GM12878 (cell line): ENCODE measurements around the gene WWP2. TPM values are rescaled to one million over a fixed set of nuclear protein-coding genes. Genes with fewer than 3 reads are reported as not detected.

Experiments
- ATAC-seq: fragments of 200-7000 bp; cut with Tn5 transposase; 3 replicates; pipeline ENCODE4 v1.9.1; 2020; ENCODE audit warnings: mild to moderate bottlenecking, moderate library complexity
- BruUV-seq: library from RNA; stranded (reverse); fragments of 400-500 nt; replicated peaks from 2 replicates; lab custom pipeline; 2021; lab: Mats Ljungman, UMichigan
- CTCF ChIA-PET: fragments of 300-600 bp; sonication (Branson Sonifier 250); formaldehyde crosslinking; extraction: SDS; loops from one replicate; lab custom pipeline; 2021; ENCODE audit warnings: inconsistent platforms; lab: Yijun Ruan, JAX
- POLR2A ChIA-PET: fragments of 350-600 bp; formaldehyde crosslinking; extraction: SDS; loops from one replicate; lab custom pipeline; 2021; ENCODE audit warnings: inconsistent platforms; lab: Charles Lee
- RAD21 ChIA-PET: fragments of 300-600 bp; sonication (Branson Sonifier 250); formaldehyde crosslinking; loops from one replicate; lab custom pipeline; 2023; ENCODE audit warnings: antibody characterized with exemption; ENCODE audit not compliant: unreplicated experiment; lab: Charles Lee
- SMC1A ChIA-PET: fragments of 300-600 bp; sonication (Branson Sonifier 250); formaldehyde crosslinking; loops from one replicate; lab custom pipeline; 2023; ENCODE audit not compliant: unreplicated experiment, uncharacterized antibody; lab: Charles Lee
- DNase-seq: peaks from one replicate; pipeline ENCODE4 v3.0.0-alpha.2; 2011; ENCODE audit warnings: low read depth, low spot score
- FAIRE-seq: peaks from 3 replicates; lab custom pipeline; 2011; peaks lifted over from hg19 to GRCh38; lab: Jason Lieb, UNC
- H2AFZ ChIP-seq: 2 replicates; pipeline ENCODE4 v1.6.0; 2011; ENCODE audit warnings: low read depth, low read length, control low read depth; ENCODE audit not compliant: control insufficient read depth
- H3K27ac ChIP-seq: 2 replicates; pipeline ENCODE4 v1.5.1; 2011; ENCODE audit warnings: control low read depth; ENCODE audit not compliant: control insufficient read depth, insufficient read depth
- H3K27me3 ChIP-seq, 2 experiments: replicated peaks in 1 of 2; 2 replicates each; pipeline versions ENCODE4 v1.6.0 to v1.6.1; 2011; ENCODE audit warnings: low read length in 1 of 2; ENCODE audit not compliant: control insufficient read depth in 2 of 2, insufficient read depth in 2 of 2
- H3K36me3 ChIP-seq, 2 experiments: 2 replicates each; pipeline ENCODE4 v1.5.1; 2011; ENCODE audit warnings: low read length in 1 of 2; ENCODE audit not compliant: control insufficient read depth in 2 of 2, insufficient read depth in 2 of 2
- H3K4me1 ChIP-seq: 2 replicates; pipeline ENCODE4 v1.6.1; 2011; ENCODE audit warnings: mild to moderate bottlenecking, low read length, moderate library complexity, mixed read lengths; ENCODE audit not compliant: control insufficient read depth, insufficient read depth
- H3K4me2 ChIP-seq: 2 replicates; pipeline ENCODE4 v1.6.0; 2011; ENCODE audit warnings: control low read depth; ENCODE audit not compliant: control insufficient read depth, insufficient read depth
- H3K4me3 ChIP-seq: fragments of 200-600 bp; sonication (generic); 2 replicates; pipeline ENCODE4 v1.5.1; 2016
- H3K79me2 ChIP-seq: 2 replicates; pipeline ENCODE4 v1.6.0; 2011; ENCODE audit warnings: low read length; ENCODE audit not compliant: control insufficient read depth, insufficient read depth
- H3K9ac ChIP-seq: 2 replicates; pipeline ENCODE4 v1.8.0; 2011; ENCODE audit warnings: low read length, control low read depth, mixed read lengths; ENCODE audit not compliant: control insufficient read depth, insufficient read depth
- H3K9me3 ChIP-seq: replicated peaks from 3 replicates; pipeline ENCODE4 v1.5.1; 2011; ENCODE audit warnings: mild to moderate bottlenecking, low read length; ENCODE audit not compliant: control insufficient read depth, insufficient read depth
- H4K20me1 ChIP-seq: 2 replicates; pipeline ENCODE4 v1.6.0; 2011; ENCODE audit not compliant: control insufficient read depth, insufficient read depth
- DPF2 ChIP-seq: fragments of 450-650 bp; IDR thresholded peaks from 2 replicates; pipeline ENCODE4 v1.6.1; 2017; ENCODE audit warnings: mild to moderate bottlenecking
- IKZF1 ChIP-seq: fragments of 450-650 bp; conservative IDR thresholded peaks from 2 replicates; pipeline ENCODE4 v1.6.1; 2017; ENCODE audit warnings: antibody characterized with exemption, mild to moderate bottlenecking
- PKNOX1 ChIP-seq: fragments of 450-650 bp; IDR thresholded peaks from 2 replicates; pipeline ENCODE4 v1.6.1; 2016; ENCODE audit warnings: mild to moderate bottlenecking
- PML ChIP-seq: IDR thresholded peaks from 2 replicates; pipeline ENCODE4 v1.6.1; 2012; ENCODE audit warnings: low read length, inconsistent platforms
- SMAD5 ChIP-seq: IDR thresholded peaks from 2 replicates; pipeline ENCODE4 v1.6.1; 2016; ENCODE audit warnings: antibody characterized with exemption, low read depth
- SMARCA5 ChIP-seq: fragments of 450-650 bp; IDR thresholded peaks from 2 replicates; pipeline ENCODE4 v1.6.1; 2017; ENCODE audit warnings: mild to moderate bottlenecking
- YBX1 ChIP-seq: fragments of 450-650 bp; IDR thresholded peaks from 2 replicates; pipeline ENCODE4 v1.6.1; 2016; ENCODE audit warnings: antibody characterized with exemption
- YY1 ChIP-seq: IDR thresholded peaks from 2 replicates; pipeline ENCODE4 v1.6.1; 2011; ENCODE audit warnings: low read depth, mild to moderate bottlenecking, low read length
- ZNF687 ChIP-seq: fragments of 450-650 bp; IDR thresholded peaks from 2 replicates; pipeline ENCODE4 v1.6.1; 2017; ENCODE audit warnings: mild to moderate bottlenecking, moderate library complexity
- WGBS: methylation state at CpG from one replicate; pipeline ENCODE4 v1.1.6; 2016; ENCODE audit warnings: low lambda C conversion rate; ENCODE audit not compliant: insufficient replicate concordance, insufficient coverage; ENCODE audit errors: missing lambda C conversion rate; 5-methylcytosine and 5-hydroxymethylcytosine counted together
- in situ Hi-C: fragments of 300-500 bp; cut with MboI; formaldehyde crosslinking; loops from 9 replicates; pipeline ENCODE4 v1.14.3; 2018; ENCODE audit warnings: mixed read lengths
- intact Hi-C: fragments of 100-400 bp; cut with micrococcal nuclease; formaldehyde crosslinking; loops from one replicate; pipeline ENCODE4 v1.14.2; 2022; ENCODE audit not compliant: unreplicated experiment
- polyA plus RNA-seq, 11 experiments: library from polyadenylated mRNA; depleted of rRNA in 4 of 11; unstranded in 6 of 11; stranded (reverse) in 5 of 11; fragments of >200 nt; fragmentation: Nextera tagmentation in 4 of 11; fragmentation: Illumina TruSeq in 1 of 11; extraction: Ambion mirVana in 4 of 11; extraction: Trizol in 1 of 11; gene quantifications; 1 replicate in 1 of 11; 2 replicates in 10 of 11; pipeline versions ENCODE4 v1.2.1 to v1.2.3, GENCODE V29; 2011 to 2016; ENCODE audit warnings: inconsistent platforms in 2 of 11, missing spikeins in 2 of 11, low read depth in 1 of 11
- total RNA-seq, 4 experiments: library from RNA; depleted of rRNA in 3 of 4; stranded (reverse); fragments of >200 nt in 3 of 4; fragmentation: Illumina TruSeq in 1 of 4; extraction: Trizol in 1 of 4; gene quantifications; 2 replicates each; pipeline versions ENCODE4 v1.2.1 to v1.2.3, GENCODE V29; 2013 to 2021
- TF ChIP-seq, protein P1 (sequence below): fragments of 450-650 bp; IDR thresholded peaks from 2 replicates; pipeline ENCODE4 v1.6.1; 2016; ENCODE audit warnings: mild to moderate bottlenecking
- TF ChIP-seq, protein P2 (sequence below): fragments of 450-650 bp; IDR thresholded peaks from 2 replicates; pipeline ENCODE4 v1.6.1; 2017; ENCODE audit warnings: borderline replicate concordance

Gene WWP2
- total and polyA plus RNA-seq, 10 of the 15 experiments (the other 5 are each of a cell fraction or from before 2014, with no cell fraction given): 2.8 to 47.0 (median 23.8) TPM

DNA sequence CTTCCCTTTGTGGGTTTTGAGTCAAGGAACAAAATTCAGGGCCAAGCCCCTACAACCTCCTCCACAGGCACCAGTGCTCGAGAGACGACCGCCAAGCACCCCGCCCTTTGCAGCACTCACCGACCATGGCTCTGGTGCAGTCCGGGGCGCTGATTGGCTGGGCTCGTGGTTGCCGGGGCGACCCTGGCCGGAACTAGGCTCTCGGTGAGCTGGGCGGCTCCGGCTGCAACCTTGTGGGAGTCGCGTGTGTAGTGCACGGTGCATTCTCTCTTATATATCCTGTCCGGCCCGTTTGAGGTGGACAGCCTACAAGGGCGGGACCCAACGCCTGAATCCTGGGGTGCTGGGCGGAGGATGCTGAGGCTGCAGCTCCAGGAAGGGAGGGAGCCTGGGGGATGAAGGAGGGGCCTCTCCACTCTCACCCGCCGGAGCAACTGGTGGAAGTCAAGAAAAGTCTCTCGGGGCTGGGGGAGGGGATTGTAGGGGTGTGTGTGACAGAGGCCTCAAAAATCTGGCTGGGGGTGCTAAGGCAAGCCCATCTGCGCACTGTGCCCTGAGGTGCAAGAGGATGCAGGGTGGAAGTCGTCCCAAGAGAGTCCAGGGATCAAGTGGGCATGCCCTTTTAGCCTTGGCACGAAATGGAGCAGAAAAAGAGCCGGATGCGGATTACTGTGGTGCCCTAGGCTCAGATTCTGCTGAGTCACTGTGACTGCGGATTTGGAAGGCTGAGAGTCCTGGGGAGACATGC, 35.6 kb upstream of the WWP2 start, which contains the start of gene NQO1:
Gene NQO1 (minus strand): TSS at position 248 of the 748 bp plus-strand sequence. CDS start 121 bp downstream, at position 127.
- TSS peak; percentile 96 for BruUV-seq
- peak within 1 kb of the TSS; percentile 81 for H3K9ac ChIP-seq
- no peaks in the 10 kb centered on the region for H3K36me3 ChIP-seq
- RAD21 ChIA-PET: interaction anchor here (0.5 to 2.5 kb wide), 4 partner anchors 15 to 330 kb away, joined by 3 to 18 read pairs (median 7); partner anchors contain the start of gene NOB1
- peak within 1 kb of the TSS; percentile 92 for H3K27ac ChIP-seq
- in situ Hi-C loops: no loop called here
- DNase-seq (peak; percentile 81), FAIRE-seq (peak; percentile 94), ATAC-seq (peak; percentile 99)
- H3K79me2 ChIP-seq: peaks cover 20% of the 10 kb centered on the region
- POLR2A ChIA-PET: interaction anchor here (0.6 to 5.6 kb wide), 5 partner anchors 10 to 373 kb away, joined by 3 to 25 read pairs (median 6); partner anchors contain the start of genes NOB1 and WWP2
- H3K27me3 ChIP-seq: no peaks in the 10 kb centered on the region
- peak within 1 kb of the TSS; percentile 97 for H3K4me2 ChIP-seq
- peak within 1 kb of the TSS; percentile 98 for H2AFZ ChIP-seq
- CTCF ChIA-PET: interaction anchor here (0.7 to 8.2 kb wide), 7 partner anchors 15 to 701 kb away, joined by 3 to 68 read pairs (median 5); partner anchors contain the start of gene NOB1
- SMC1A ChIA-PET: interaction anchor here (0.8 to 8.3 kb wide), 8 partner anchors 9 to 331 kb away, joined by 3 to 47 read pairs (median 3); partner anchors contain the start of genes NOB1 and WWP2
- H3K4me1 ChIP-seq: no peaks in the 10 kb centered on the region; the same call in none of the 2 replicates
- under 1% methylated on average over 31 of the region's 31 CpGs for WGBS
- intact Hi-C loops: loop anchor here (2.0 kb wide), 1 partner anchor 28 kb away; the partner anchor contains the start of gene NOB1
- peak within 1 kb of the TSS; percentile 78 for H3K4me3 ChIP-seq
- no peaks in the 10 kb centered on the region for H4K20me1 ChIP-seq
- no peaks in the 10 kb centered on the region; the same call in 2 of the 3 replicates for H3K9me3 ChIP-seq
- TF ChIP-seq YY1 (peak; percentile 63), YBX1 (no peak), PML (no peak), IKZF1 (peak; percentile 39; the same call in 1 of the 2 replicates), DPF2 (0 out of 2 replicates have a peak, but pooled peaks have one; percentile 43), SMAD5 (peak; percentile 66), PKNOX1 (peak; percentile 42; the same call in 1 of the 2 replicates), SMARCA5 (no peak; the same call in 1 of the 2 replicates), ZNF687 (no peak)
- TF ChIP-seq, protein P1, sequence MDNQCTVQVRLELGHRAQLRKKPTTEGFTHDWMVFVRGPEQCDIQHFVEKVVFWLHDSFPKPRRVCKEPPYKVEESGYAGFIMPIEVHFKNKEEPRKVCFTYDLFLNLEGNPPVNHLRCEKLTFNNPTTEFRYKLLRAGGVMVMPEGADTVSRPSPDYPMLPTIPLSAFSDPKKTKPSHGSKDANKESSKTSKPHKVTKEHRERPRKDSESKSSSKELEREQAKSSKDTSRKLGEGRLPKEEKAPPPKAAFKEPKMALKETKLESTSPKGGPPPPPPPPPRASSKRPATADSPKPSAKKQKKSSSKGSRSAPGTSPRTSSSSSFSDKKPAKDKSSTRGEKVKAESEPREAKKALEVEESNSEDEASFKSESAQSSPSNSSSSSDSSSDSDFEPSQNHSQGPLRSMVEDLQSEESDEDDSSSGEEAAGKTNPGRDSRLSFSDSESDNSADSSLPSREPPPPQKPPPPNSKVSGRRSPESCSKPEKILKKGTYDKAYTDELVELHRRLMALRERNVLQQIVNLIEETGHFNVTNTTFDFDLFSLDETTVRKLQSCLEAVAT: 0 out of 2 replicates have a peak, but pooled peaks have one; percentile 15
- TF ChIP-seq, protein P2, sequence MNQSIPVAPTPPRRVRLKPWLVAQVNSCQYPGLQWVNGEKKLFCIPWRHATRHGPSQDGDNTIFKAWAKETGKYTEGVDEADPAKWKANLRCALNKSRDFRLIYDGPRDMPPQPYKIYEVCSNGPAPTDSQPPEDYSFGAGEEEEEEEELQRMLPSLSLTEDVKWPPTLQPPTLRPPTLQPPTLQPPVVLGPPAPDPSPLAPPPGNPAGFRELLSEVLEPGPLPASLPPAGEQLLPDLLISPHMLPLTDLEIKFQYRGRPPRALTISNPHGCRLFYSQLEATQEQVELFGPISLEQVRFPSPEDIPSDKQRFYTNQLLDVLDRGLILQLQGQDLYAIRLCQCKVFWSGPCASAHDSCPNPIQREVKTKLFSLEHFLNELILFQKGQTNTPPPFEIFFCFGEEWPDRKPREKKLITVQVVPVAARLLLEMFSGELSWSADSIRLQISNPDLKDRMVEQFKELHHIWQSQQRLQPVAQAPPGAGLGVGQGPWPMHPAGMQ: no peak
